Hepatocyte (in vitro differentiated cells): ENCODE data around the gene DIP2C. TPM values are rescaled to one million over a fixed set of nuclear protein-coding genes. Genes with fewer than 3 reads are reported as not detected.
A peak's percentile ranks its signal among the peaks of the same experiment; 100 is the strongest.

ENCODE experiments used
- DNase-seq: peaks from one replicate; pipeline ENCODE4 v3.0.0-alpha.2; 2016; ENCODE audit warnings: low spot score
- H2AFZ ChIP-seq: fragments of 200-600 bp; sonication (generic); 2 replicates; pipeline ENCODE4 v1.6.0; 2016; ENCODE audit warnings: antibody characterized with exemption, mild to moderate bottlenecking
- H3K27ac ChIP-seq: fragments of 200-600 bp; sonication (generic); 2 replicates; pipeline ENCODE4 v1.5.1; 2016; ENCODE audit warnings: mild to moderate bottlenecking
- H3K27me3 ChIP-seq: fragments of 200-600 bp; sonication (generic); 2 replicates; pipeline ENCODE4 v1.6.1; 2016
- H3K36me3 ChIP-seq: fragments of 200-600 bp; sonication (generic); replicated peaks from 2 replicates; pipeline ENCODE4 v1.5.1; 2016; ENCODE audit warnings: low read depth; ENCODE audit not compliant: insufficient read depth
- H3K4me1 ChIP-seq: fragments of 200-600 bp; sonication (generic); 2 replicates; pipeline ENCODE4 v1.5.1; 2016; ENCODE audit warnings: mild to moderate bottlenecking, moderate library complexity; ENCODE audit not compliant: insufficient read depth
- H3K4me2 ChIP-seq: fragments of 200-600 bp; sonication (generic); 2 replicates; pipeline ENCODE4 v1.6.0; 2016
- H3K4me3 ChIP-seq: fragments of 200-600 bp; sonication (generic); 2 replicates; pipeline ENCODE4 v1.5.1; 2016; ENCODE audit warnings: mild to moderate bottlenecking
- H3K79me2 ChIP-seq: fragments of 200-600 bp; sonication (generic); 2 replicates; pipeline ENCODE4 v1.6.0; 2017; ENCODE audit warnings: mild to moderate bottlenecking
- H3K9me2 ChIP-seq: fragments of 200-600 bp; sonication (generic); replicated peaks from 2 replicates; pipeline ENCODE4 v1.6.0; 2017; ENCODE audit warnings: mild to moderate bottlenecking; ENCODE audit not compliant: insufficient read depth
- H3K9me3 ChIP-seq: fragments of 200-600 bp; sonication (generic); 2 replicates; pipeline ENCODE4 v1.5.1; 2016; ENCODE audit warnings: low read depth, mild to moderate bottlenecking
- H4K20me1 ChIP-seq: fragments of 200-600 bp; sonication (generic); 2 replicates; pipeline ENCODE4 v1.6.0; 2016; ENCODE audit warnings: mild to moderate bottlenecking; ENCODE audit not compliant: insufficient read depth, poor library complexity, severe bottlenecking
- CTCF ChIP-seq: fragments of 200-600 bp; sonication (generic); IDR thresholded peaks from 2 replicates; pipeline ENCODE4 v1.5.1; 2016; ENCODE audit warnings: antibody characterized with exemption, mild to moderate bottlenecking; ENCODE audit not compliant: poor library complexity
- EZH2 ChIP-seq: fragments of 200-600 bp; sonication (generic); IDR thresholded peaks from 2 replicates; pipeline ENCODE4 v1.6.1; 2016; ENCODE audit warnings: antibody characterized with exemption, mild to moderate bottlenecking, borderline replicate concordance
- EZH2phosphoT487 ChIP-seq: fragments of 200-600 bp; sonication (generic); IDR thresholded peaks from one replicate; pipeline ENCODE4 v1.6.1; 2018; ENCODE audit warnings: antibody characterized with exemption, mild to moderate bottlenecking, low read depth, moderate library complexity; ENCODE audit not compliant: unreplicated experiment, severe bottlenecking
- WGBS: methylation state at CpG from one replicate; pipeline ENCODE4 v1.1.6; 2016; ENCODE audit warnings: low lambda C conversion rate; ENCODE audit errors: missing lambda C conversion rate; 5-methylcytosine and 5-hydroxymethylcytosine counted together
- polyA plus RNA-seq: library from polyadenylated mRNA; unstranded; fragments of >200 nt; fragmentation: Nextera tagmentation; extraction: Ambion mirVana; gene quantifications from 2 replicates; pipeline ENCODE4 v1.2.1, GENCODE V29; 2016
- total RNA-seq: library from RNA; depleted of rRNA; stranded (reverse); fragments of >200 nt; gene quantifications from 2 replicates; pipeline ENCODE4 v1.2.3, GENCODE V29; 2014

DIP2C gene
- total and polyA plus RNA-seq, 2 experiments from 2014 or later, result 11.1 to 12.8 TPM

DNA sequence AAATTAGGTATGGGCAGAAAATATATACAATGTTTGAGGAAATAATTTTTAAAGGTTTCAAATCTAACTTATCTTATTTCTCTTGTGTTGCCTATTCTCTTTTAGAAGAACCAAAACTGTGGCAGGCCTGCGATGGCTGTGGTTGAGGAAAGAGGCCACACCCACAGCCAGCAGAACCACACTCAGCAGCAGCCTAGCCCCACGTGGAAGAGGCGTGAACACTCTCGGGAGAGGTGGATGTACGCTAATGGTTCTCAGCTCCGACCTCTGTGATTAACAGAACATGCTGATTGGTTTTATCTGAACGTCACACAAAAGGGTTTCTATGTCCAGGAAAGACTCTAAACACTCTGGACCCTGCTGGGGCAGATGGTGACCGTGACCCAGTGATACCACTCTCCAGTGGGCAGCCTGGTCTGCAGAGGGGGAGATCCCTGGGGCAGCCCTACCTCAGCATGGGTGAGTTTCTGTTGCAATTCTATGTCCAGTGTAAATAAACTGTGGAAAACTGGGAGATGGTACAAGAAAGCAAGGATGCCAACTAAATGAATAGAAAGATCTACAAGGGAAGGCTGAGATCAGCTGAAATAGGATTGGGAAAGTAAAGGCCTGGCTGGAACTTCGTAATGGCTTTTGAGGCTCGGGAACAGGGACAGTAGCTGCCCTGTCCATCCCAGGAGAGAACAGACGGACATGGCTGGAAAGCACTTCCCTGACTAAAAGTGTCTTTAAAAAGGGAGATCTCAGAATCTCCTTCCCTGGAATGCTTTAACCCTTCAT, 26.6 kb downstream of the DIP2C start:
- H3K9me2 ChIP-seq, result no peaks in the 10 kb centered on the region
- TF ChIP-seq EZH2phosphoT487 (no peak), CTCF (no peak), EZH2 (no peak)
- no peak overlapping the region for H3K4me2 ChIP-seq
- no peak overlapping the region for H3K27ac ChIP-seq
- H3K9me3 ChIP-seq, result no peaks in the 10 kb centered on the region
- no peaks in the 10 kb centered on the region for H3K27me3 ChIP-seq
- 83% methylated on average over 11 of the region's 11 CpGs for WGBS
- peaks cover 71% of the 10 kb centered on the region for H4K20me1 ChIP-seq
- peaks cover 30% of the 10 kb centered on the region for H3K4me1 ChIP-seq
- H3K4me3 ChIP-seq, result no peak overlapping the region
- no peak overlapping the region for H2AFZ ChIP-seq
- peaks cover 90% of the 10 kb centered on the region for H3K79me2 ChIP-seq
- no peaks in the 10 kb centered on the region for H3K36me3 ChIP-seq
- no peak for DNase-seq

- Histone ChIP-seq H3K27ac (no peak overlapping the region), H3K79me2 (peaks cover 83% of the 10 kb centered on the region), H3K4me2 (no peak overlapping the region), H3K4me3 (no peak overlapping the region), H2AFZ (no peak overlapping the region), H4K20me1 (peaks cover 70% of the 10 kb centered on the region), H3K4me1 (peaks cover 30% of the 10 kb centered on the region), H3K9me3 (no peaks in the 10 kb centered on the region), H3K9me2 (no peaks in the 10 kb centered on the region), H3K27me3 (no peaks in the 10 kb centered on the region), H3K36me3 (no peaks in the 10 kb centered on the region)
- DNase-seq, result no peak
- no peak for TF ChIP-seq EZH2
- no peak for TF ChIP-seq EZH2phosphoT487
- no peak for TF ChIP-seq CTCF
- 88% methylated on average over 9 of the region's 9 CpGs for WGBS
Measured at GRCh38 chr10:662223-662605, 27.3 kb downstream of the DIP2C start.

DNA sequence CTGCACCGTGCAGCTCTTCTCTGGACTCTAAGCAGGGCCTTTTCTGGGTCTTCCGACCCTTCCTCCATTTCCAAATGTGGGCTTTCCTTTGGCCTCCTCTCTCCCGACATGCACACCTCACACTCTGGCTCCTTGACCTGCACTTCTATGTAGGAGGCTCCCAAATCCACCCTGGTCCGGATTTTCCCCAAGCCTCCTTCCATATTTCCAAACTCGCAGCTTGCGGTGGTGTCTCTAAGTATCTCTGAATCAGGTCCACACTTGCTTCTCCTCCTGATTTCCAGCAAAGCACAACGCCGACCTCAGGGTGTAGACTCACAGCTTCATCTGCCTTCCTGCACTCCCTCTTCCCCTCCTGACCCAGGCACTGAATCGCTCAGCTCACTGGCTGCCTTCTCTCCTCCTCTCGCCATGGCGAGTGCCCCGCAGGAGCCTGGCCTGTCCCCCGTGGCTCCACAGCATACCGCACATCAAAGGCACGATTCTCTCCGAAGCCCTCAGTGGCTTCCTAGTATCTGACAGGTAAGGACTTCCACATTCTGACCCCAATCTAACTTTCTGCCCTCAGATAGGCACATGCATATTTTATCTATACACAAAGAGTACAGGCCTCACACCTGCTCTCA, 27.8 kb downstream of the DIP2C start:
- Histone ChIP-seq H3K4me2 (peak overlapping the region; percentile 50), H3K36me3 (no peaks in the 10 kb centered on the region), H3K79me2 (peaks cover 79% of the 10 kb centered on the region), H2AFZ (no peak overlapping the region), H3K27me3 (no peaks in the 10 kb centered on the region), H3K4me3 (no peak overlapping the region), H4K20me1 (peaks cover 66% of the 10 kb centered on the region), H3K9me3 (no peaks in the 10 kb centered on the region), H3K27ac (peak overlapping the region; percentile 62), H3K9me2 (no peaks in the 10 kb centered on the region), H3K4me1 (peaks cover 30% of the 10 kb centered on the region)
- DNase-seq, result no peak
- WGBS, result 83% methylated on average over 16 of the region's 16 CpGs
- no peak for TF ChIP-seq CTCF
- TF ChIP-seq EZH2phosphoT487, result no peak
- TF ChIP-seq EZH2, result no peak
